Chondrocyte (in vitro differentiated cells): Measurements from ENCODE around the gene SLC25A13. TPM values are rescaled to one million over a fixed set of nuclear protein-coding genes. Genes with fewer than 3 reads are reported as not detected.

Experiments
- DNase-seq: peaks from one replicate; pipeline ENCODE4 v3.0.0; 2021; ENCODE audit warnings: mixed read lengths, low spot score
- H3K27ac Mint-ChIP-seq: one replicate; pipeline ENCODE4 v1.8.0; 2021; ENCODE audit warnings: mild to moderate bottlenecking, moderate library complexity, mixed read lengths; ENCODE audit not compliant: unreplicated experiment
- H3K27me3 Mint-ChIP-seq: 2 replicates; pipeline ENCODE4 v1.8.0; 2021; ENCODE audit warnings: low read depth, mixed read lengths
- H3K36me3 Mint-ChIP-seq: 2 replicates; pipeline ENCODE4 v1.8.0; 2021; ENCODE audit warnings: low read depth, mixed read lengths
- H3K4me1 Mint-ChIP-seq: 2 replicates; pipeline ENCODE4 v1.8.0; 2021; ENCODE audit warnings: low read depth, mild to moderate bottlenecking, mixed read lengths
- H3K4me3 Mint-ChIP-seq: one replicate; pipeline ENCODE4 v1.8.0; 2021; ENCODE audit warnings: mild to moderate bottlenecking, moderate library complexity, mixed read lengths; ENCODE audit not compliant: unreplicated experiment
- H3K9me3 Mint-ChIP-seq: 2 replicates; pipeline ENCODE4 v1.8.0; 2021; ENCODE audit warnings: low read depth, mixed read lengths
- total RNA-seq: library from RNA; stranded (reverse); gene quantifications from 3 replicates; pipeline ENCODE4 v1.2.1, GENCODE V29; 2021
- TF ChIP-seq, protein P1 (sequence below): fragments of 200-600 bp; sonication (generic); IDR thresholded peaks from 2 replicates; pipeline ENCODE4 v1.5.0; 2021; ENCODE audit warnings: antibody characterized with exemption, mild to moderate bottlenecking, moderate library complexity

The SLC25A13 gene
- total RNA-seq, 1 donor from 2014 or later = 26.6 TPM

DNA sequence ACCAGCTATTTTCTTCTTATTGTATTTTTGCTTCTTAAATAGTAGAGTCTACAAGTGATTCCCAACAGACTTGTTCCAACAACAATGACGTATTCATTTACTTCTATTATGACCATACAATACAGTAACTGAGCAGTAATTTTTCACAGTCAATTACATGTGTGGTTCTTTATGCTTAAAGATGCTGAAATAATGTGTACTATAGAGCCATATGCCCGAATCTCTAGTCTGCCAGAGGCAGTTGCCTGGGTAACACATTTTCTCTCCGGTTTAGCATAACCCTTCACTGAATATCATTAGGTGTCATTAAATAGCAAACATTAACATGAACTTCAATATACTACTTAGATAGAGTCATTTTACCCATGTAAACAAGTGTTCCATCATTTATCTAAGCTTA lies 75.0 kb downstream of the SLC25A13 start:
- H3K27me3 Mint-ChIP-seq = no peaks in the 10 kb centered on the region
- no peak overlapping the region for H3K27ac Mint-ChIP-seq
- H3K9me3 Mint-ChIP-seq = peaks cover 6% of the 10 kb centered on the region
- peaks cover 6% of the 10 kb centered on the region for H3K4me1 Mint-ChIP-seq
- no peaks in the 10 kb centered on the region for H3K36me3 Mint-ChIP-seq
- TF ChIP-seq, protein P1, sequence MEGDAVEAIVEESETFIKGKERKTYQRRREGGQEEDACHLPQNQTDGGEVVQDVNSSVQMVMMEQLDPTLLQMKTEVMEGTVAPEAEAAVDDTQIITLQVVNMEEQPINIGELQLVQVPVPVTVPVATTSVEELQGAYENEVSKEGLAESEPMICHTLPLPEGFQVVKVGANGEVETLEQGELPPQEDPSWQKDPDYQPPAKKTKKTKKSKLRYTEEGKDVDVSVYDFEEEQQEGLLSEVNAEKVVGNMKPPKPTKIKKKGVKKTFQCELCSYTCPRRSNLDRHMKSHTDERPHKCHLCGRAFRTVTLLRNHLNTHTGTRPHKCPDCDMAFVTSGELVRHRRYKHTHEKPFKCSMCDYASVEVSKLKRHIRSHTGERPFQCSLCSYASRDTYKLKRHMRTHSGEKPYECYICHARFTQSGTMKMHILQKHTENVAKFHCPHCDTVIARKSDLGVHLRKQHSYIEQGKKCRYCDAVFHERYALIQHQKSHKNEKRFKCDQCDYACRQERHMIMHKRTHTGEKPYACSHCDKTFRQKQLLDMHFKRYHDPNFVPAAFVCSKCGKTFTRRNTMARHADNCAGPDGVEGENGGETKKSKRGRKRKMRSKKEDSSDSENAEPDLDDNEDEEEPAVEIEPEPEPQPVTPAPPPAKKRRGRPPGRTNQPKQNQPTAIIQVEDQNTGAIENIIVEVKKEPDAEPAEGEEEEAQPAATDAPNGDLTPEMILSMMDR = no peak
- DNase-seq = no peak
- H3K4me3 Mint-ChIP-seq = no peak overlapping the region

DNA sequence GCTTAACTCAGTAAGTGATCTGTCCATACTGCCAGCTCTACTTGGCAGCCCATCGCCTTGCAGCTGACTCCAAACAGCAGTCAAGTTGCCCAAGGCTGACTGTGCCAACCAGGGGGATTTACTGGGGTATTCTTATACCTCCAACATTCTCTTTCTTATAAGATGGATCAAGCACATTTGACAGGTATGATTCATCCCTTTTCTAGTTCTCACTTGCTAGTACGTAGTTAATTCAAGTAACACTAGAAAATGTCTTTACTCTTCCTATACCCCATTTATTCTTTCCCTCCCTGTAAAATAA lies 77.0 kb downstream of the SLC25A13 start:
- Mint-ChIP-seq H3K27ac (no peak overlapping the region), H3K9me3 (no peaks in the 10 kb centered on the region), H3K4me3 (no peak overlapping the region), H3K27me3 (no peaks in the 10 kb centered on the region), H3K36me3 (no peaks in the 10 kb centered on the region), H3K4me1 (peaks cover 5% of the 10 kb centered on the region)
- no peak for DNase-seq
- TF ChIP-seq, protein P1 = no peak

DNA sequence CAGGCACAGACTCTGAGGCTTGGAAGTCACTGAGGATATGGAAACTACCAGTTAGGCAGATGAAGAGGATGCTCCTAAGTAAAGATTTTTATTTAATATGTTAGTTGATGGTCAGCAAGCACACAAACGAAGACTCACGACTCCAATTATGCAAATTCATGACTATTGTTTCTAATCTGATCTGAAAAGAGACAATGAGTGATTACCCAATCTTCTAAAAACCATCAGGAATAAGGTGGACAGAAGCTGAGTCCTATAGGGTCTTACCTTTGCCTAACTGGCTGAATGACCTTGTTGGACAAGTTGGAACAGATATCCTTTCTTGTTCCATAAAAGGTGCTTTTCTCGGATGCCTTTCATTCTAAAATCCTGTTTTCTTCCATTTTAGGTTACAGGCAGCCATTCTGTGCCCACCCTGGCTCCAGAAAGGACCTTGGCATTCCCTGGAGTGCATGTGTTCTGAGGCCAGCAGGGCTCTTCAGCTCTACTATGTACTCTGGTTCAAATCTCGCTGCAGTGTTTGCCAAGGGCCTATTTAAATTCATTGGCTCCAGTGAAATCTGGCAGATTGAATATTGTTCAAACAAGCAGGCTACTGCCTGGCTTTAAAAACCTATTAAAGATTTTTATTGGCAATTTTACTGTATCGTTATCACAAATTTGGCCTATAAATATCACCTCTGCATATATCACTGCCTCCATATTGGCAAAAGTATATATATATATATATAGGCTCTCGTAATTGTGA lies 77.5 kb downstream of the SLC25A13 start:
- TF ChIP-seq, protein P1 = no peak
- H3K27me3 Mint-ChIP-seq = no peaks in the 10 kb centered on the region

DNA sequence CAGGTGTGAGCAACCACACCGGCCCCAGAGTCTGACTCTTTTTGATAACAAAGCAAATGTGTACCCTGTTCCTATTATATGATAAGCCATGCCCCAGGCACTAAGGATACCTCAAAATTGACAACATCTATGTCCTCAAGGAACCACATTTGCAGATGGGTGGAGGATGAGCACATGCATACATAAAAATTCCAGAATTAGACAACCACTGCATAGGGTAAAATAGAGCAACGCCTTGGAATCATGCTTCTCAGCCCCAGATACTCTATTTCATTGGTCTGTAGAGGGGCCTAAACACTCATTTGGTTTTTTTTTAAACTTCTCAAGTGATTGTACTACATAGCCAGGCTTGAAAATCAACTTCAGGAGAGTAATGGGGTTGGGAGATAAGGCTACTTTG lies 78.7 kb downstream of the SLC25A13 start:
- H3K36me3 Mint-ChIP-seq = no peaks in the 10 kb centered on the region
- no peak for DNase-seq
- no peak overlapping the region for H3K4me3 Mint-ChIP-seq
- no peak overlapping the region for H3K27ac Mint-ChIP-seq
- H3K27me3 Mint-ChIP-seq = no peaks in the 10 kb centered on the region
- no peaks in the 10 kb centered on the region for H3K9me3 Mint-ChIP-seq
- peaks cover 13% of the 10 kb centered on the region for H3K4me1 Mint-ChIP-seq
- TF ChIP-seq, protein P1 = no peak

More for the DNA sequence above, 77.5 kb downstream of the SLC25A13 start:
- H3K27ac Mint-ChIP-seq = no peak overlapping the region
- H3K9me3 Mint-ChIP-seq = no peaks in the 10 kb centered on the region
- no peak for DNase-seq
- no peak overlapping the region for H3K4me3 Mint-ChIP-seq
- H3K36me3 Mint-ChIP-seq = no peaks in the 10 kb centered on the region
- peaks cover 6% of the 10 kb centered on the region for H3K4me1 Mint-ChIP-seq

DNA sequence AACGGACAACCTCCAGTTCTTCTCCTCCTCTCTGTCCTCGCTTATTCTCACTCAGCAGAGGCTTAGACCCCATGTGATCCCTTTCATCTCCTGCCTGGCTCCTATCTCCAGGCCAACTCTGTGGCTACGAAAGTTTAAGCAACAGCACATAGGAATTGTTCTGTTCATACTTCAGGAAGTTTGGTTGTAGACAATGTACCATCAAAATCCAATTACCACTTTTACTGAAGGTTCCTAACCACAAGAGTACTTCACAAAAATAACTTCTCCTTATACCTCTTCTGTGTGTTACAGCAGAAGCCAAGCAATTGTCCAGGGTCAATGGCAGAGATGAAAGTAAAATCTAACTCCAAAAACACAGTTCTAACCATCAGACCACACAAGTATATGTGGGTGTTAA lies 80.0 kb downstream of the SLC25A13 start:
- Mint-ChIP-seq H3K9me3 (no peaks in the 10 kb centered on the region), H3K4me3 (no peak overlapping the region), H3K36me3 (no peaks in the 10 kb centered on the region), H3K27ac (no peak overlapping the region), H3K4me1 (peaks cover 27% of the 10 kb centered on the region), H3K27me3 (no peaks in the 10 kb centered on the region)
- DNase-seq = no peak
- TF ChIP-seq, protein P1 = no peak
